Liver (tissue), 3 donors: ENCODE results near the gene THSD7B.

Source experiments
- ATF3 ChIP-seq: IDR thresholded peaks from 2 replicates; pipeline ENCODE4 v1.6.1; 2016; ENCODE audit warnings: antibody characterized with exemption
- EGR1 ChIP-seq, 2 donors: IDR thresholded peaks; 2 replicates each; pipeline ENCODE4 v1.6.1; 2016 to 2018; ENCODE audit warnings: antibody characterized with exemption in 2 of 2, low read depth in 2 of 2
- FOXA1 ChIP-seq: IDR thresholded peaks from 2 replicates; pipeline ENCODE4 v1.6.1; 2016; ENCODE audit warnings: antibody characterized with exemption
- GABPA ChIP-seq, 2 donors: IDR thresholded peaks in 1 of 2; conservative IDR thresholded peaks in 1 of 2; 2 replicates each; pipeline ENCODE4 v1.6.1; 2016; ENCODE audit warnings: antibody characterized with exemption in 2 of 2, mild to moderate bottlenecking in 1 of 2, moderate library complexity in 1 of 2
- JUND ChIP-seq, 2 donors: IDR thresholded peaks; 2 replicates each; pipeline ENCODE4 v1.6.1; 2016; ENCODE audit warnings: antibody characterized with exemption in 2 of 2
- RAD21 ChIP-seq, 2 donors: IDR thresholded peaks; 2 replicates each; pipeline ENCODE4 v1.6.1; 2016; ENCODE audit warnings: antibody characterized with exemption in 2 of 2, mild to moderate bottlenecking in 2 of 2
- REST ChIP-seq: IDR thresholded peaks from 2 replicates; pipeline ENCODE4 v1.6.1; 2016; ENCODE audit warnings: antibody characterized with exemption, mild to moderate bottlenecking
- RXRA ChIP-seq, 2 donors: IDR thresholded peaks; 2 replicates each; pipeline ENCODE4 v1.6.1; 2017 to 2018; ENCODE audit warnings: antibody characterized with exemption in 2 of 2, mild to moderate bottlenecking in 1 of 2
- TAF1 ChIP-seq: conservative IDR thresholded peaks from 2 replicates; pipeline ENCODE4 v1.6.1; 2016; ENCODE audit warnings: antibody characterized with exemption, mild to moderate bottlenecking
- TF ChIP-seq, protein P1 (sequence below): fragments of 150-350 bp; IDR thresholded peaks from 2 replicates; pipeline ENCODE4 v1.5.1; 2017; ENCODE audit warnings: improper control_type of control experiment, low read depth, low read length; ENCODE audit not compliant: missing input control
- TF ChIP-seq, protein P2 (sequence below): IDR thresholded peaks from 2 replicates; pipeline ENCODE4 v1.6.1; 2016; ENCODE audit warnings: antibody characterized with exemption
- TF ChIP-seq, protein P3 (sequence below): IDR thresholded peaks from 2 replicates; pipeline ENCODE4 v1.6.1; 2016; ENCODE audit warnings: antibody characterized with exemption
- donor health status: healthy.
- donor health status: healthy.

- TF ChIP-seq, protein P1, sequence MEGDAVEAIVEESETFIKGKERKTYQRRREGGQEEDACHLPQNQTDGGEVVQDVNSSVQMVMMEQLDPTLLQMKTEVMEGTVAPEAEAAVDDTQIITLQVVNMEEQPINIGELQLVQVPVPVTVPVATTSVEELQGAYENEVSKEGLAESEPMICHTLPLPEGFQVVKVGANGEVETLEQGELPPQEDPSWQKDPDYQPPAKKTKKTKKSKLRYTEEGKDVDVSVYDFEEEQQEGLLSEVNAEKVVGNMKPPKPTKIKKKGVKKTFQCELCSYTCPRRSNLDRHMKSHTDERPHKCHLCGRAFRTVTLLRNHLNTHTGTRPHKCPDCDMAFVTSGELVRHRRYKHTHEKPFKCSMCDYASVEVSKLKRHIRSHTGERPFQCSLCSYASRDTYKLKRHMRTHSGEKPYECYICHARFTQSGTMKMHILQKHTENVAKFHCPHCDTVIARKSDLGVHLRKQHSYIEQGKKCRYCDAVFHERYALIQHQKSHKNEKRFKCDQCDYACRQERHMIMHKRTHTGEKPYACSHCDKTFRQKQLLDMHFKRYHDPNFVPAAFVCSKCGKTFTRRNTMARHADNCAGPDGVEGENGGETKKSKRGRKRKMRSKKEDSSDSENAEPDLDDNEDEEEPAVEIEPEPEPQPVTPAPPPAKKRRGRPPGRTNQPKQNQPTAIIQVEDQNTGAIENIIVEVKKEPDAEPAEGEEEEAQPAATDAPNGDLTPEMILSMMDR, result no peak
- no peak for TF ChIP-seq REST
- no peak for TF ChIP-seq RAD21 (IDR thresholded peaks at IDR 0.05)
- TF ChIP-seq FOXA1, result no peak
- no peak for TF ChIP-seq ATF3
- TF ChIP-seq, protein P2, sequence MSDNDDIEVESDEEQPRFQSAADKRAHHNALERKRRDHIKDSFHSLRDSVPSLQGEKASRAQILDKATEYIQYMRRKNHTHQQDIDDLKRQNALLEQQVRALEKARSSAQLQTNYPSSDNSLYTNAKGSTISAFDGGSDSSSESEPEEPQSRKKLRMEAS, result no peak
- no peak for TF ChIP-seq JUND (IDR thresholded peaks at IDR 0.05)
- no peak for TF ChIP-seq TAF1
- TF ChIP-seq EGR1 (IDR thresholded peaks at IDR 0.05; ENCODE audit: low read depth in 2 of 2), result no peak
- TF ChIP-seq RXRA (IDR thresholded peaks at IDR 0.05), result no peak
- no peak for TF ChIP-seq GABPA (IDR thresholded peaks at IDR 0.05 in 1 of 2, conservative IDR thresholded peaks at IDR 0.05 in 1 of 2)
- TF ChIP-seq, protein P3, sequence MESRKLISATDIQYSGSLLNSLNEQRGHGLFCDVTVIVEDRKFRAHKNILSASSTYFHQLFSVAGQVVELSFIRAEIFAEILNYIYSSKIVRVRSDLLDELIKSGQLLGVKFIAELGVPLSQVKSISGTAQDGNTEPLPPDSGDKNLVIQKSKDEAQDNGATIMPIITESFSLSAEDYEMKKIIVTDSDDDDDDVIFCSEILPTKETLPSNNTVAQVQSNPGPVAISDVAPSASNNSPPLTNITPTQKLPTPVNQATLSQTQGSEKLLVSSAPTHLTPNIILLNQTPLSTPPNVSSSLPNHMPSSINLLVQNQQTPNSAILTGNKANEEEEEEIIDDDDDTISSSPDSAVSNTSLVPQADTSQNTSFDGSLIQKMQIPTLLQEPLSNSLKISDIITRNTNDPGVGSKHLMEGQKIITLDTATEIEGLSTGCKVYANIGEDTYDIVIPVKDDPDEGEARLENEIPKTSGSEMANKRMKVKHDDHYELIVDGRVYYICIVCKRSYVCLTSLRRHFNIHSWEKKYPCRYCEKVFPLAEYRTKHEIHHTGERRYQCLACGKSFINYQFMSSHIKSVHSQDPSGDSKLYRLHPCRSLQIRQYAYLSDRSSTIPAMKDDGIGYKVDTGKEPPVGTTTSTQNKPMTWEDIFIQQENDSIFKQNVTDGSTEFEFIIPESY, result no peak
Measured at GRCh38 chr2:136901732-136902131, 136.4 kb downstream of the THSD7B start.
